A172 (cell line): ENCODE data around the gene SLC8A1. TPM values are rescaled to one million over a fixed set of nuclear protein-coding genes. Genes with fewer than 3 reads are reported as not detected.

Experiments
- DNase-seq: peaks from one replicate; pipeline ENCODE4 v3.0.0-alpha.2; 2015; ENCODE audit warnings: low spot score
- total RNA-seq: library from RNA; depleted of rRNA; stranded (reverse); fragments of >200 nt; shearing (Covaris generic); gene quantifications from 2 replicates; pipeline ENCODE4 v1.2.3, GENCODE V29; 2014

The SLC8A1 gene
- total RNA-seq, 1 experiment from 2014 or later, result 34.5 TPM

GRCh38 chr2:40049781-40050180 lies 402.1 kb downstream of the SLC8A1 start:
- no peak for DNase-seq

- DNase-seq, result no peak
Measured at GRCh38 chr2:40048506-40048905, 403.4 kb downstream of the SLC8A1 start.

- no peak for DNase-seq
Measured at GRCh38 chr2:40047406-40047805, 404.5 kb downstream of the SLC8A1 start.
